MM.1S (cell line): ENCODE measurements around the gene INPP4A.
A peak's percentile ranks its signal among the peaks of the same experiment; 100 is the strongest.

Experiments used
- DNase-seq: peaks from one replicate; pipeline ENCODE4 v3.0.0-alpha.2; 2015
- H2AFZ ChIP-seq: fragments of 300-600 bp; sonication (generic); 2 replicates; pipeline ENCODE4 v1.6.0; 2016; ENCODE audit warnings: antibody characterized with exemption, low read length
- H3F3A ChIP-seq: fragments of 300-600 bp; sonication (generic); 2 replicates; pipeline ENCODE4 v1.6.1; 2016; ENCODE audit warnings: mild to moderate bottlenecking, antibody characterized with exemption, low read length, moderate library complexity, mixed read lengths; ENCODE audit not compliant: insufficient read depth
- H3K27ac ChIP-seq: fragments of 300-600 bp; sonication (generic); 2 replicates; pipeline ENCODE4 v1.5.1; 2016; ENCODE audit warnings: mild to moderate bottlenecking, low read length
- H3K27me3 ChIP-seq: fragments of 300-600 bp; sonication (generic); replicated peaks from 2 replicates; pipeline ENCODE4 v1.6.0; 2016; ENCODE audit warnings: low read length; ENCODE audit not compliant: insufficient read depth
- H3K36me3 ChIP-seq: fragments of 300-600 bp; sonication (generic); replicated peaks from 2 replicates; pipeline ENCODE4 v1.6.1; 2016; ENCODE audit warnings: mild to moderate bottlenecking, low read length, mixed read lengths; ENCODE audit not compliant: insufficient read depth
- H3K4me1 ChIP-seq: fragments of 300-600 bp; sonication (generic); 2 replicates; pipeline ENCODE4 v1.6.1; 2016; ENCODE audit warnings: low read length, mixed read lengths
- H3K4me2 ChIP-seq: fragments of 300-600 bp; sonication (generic); 2 replicates; pipeline ENCODE4 v1.6.0; 2016; ENCODE audit warnings: low read depth, low read length
- H3K4me3 ChIP-seq: fragments of 300-600 bp; sonication (generic); 2 replicates; pipeline ENCODE4 v1.5.1; 2016; ENCODE audit warnings: low read length, mixed read lengths
- H3K79me2 ChIP-seq: fragments of 300-600 bp; sonication (generic); 2 replicates; pipeline ENCODE4 v1.6.1; 2016; ENCODE audit warnings: mixed run types, low read length, mixed read lengths
- H3K9ac ChIP-seq: fragments of 300-600 bp; sonication (generic); 2 replicates; pipeline ENCODE4 v1.6.1; 2016; ENCODE audit warnings: low read length, mixed read lengths
- H3K9me2 ChIP-seq: fragments of 300-600 bp; sonication (generic); replicated peaks from 2 replicates; pipeline ENCODE4 v1.6.1; 2016; ENCODE audit warnings: mild to moderate bottlenecking, low read length, mixed read lengths; ENCODE audit not compliant: insufficient read depth
- H3K9me3 ChIP-seq: fragments of 300-600 bp; sonication (generic); replicated peaks from 2 replicates; pipeline ENCODE4 v1.6.1; 2016; ENCODE audit warnings: mild to moderate bottlenecking, low read length, mixed read lengths; ENCODE audit not compliant: insufficient read depth
- H4K20me1 ChIP-seq: fragments of 300-600 bp; sonication (generic); 2 replicates; pipeline ENCODE4 v1.6.1; 2016; ENCODE audit warnings: mild to moderate bottlenecking, low read length, moderate library complexity, mixed read lengths; ENCODE audit not compliant: insufficient read depth
- CTCF ChIP-seq: fragments of 300-600 bp; sonication (generic); IDR thresholded peaks from 2 replicates; pipeline ENCODE4 v1.5.1; 2016; ENCODE audit warnings: antibody characterized with exemption, low read length, mixed read lengths
- EZH2 ChIP-seq: fragments of 300-600 bp; sonication (generic); optimal IDR thresholded peaks from 2 replicates; pipeline ENCODE3; 2017; ENCODE audit warnings: low read depth, mild to moderate bottlenecking, antibody characterized with exemption, low read length, mixed read lengths
- EZH2phosphoT487 ChIP-seq: fragments of 300-600 bp; sonication (generic); IDR thresholded peaks from 2 replicates; pipeline ENCODE4 v1.6.1; 2018; ENCODE audit warnings: antibody characterized with exemption, low read length

The INPP4A gene

DNA sequence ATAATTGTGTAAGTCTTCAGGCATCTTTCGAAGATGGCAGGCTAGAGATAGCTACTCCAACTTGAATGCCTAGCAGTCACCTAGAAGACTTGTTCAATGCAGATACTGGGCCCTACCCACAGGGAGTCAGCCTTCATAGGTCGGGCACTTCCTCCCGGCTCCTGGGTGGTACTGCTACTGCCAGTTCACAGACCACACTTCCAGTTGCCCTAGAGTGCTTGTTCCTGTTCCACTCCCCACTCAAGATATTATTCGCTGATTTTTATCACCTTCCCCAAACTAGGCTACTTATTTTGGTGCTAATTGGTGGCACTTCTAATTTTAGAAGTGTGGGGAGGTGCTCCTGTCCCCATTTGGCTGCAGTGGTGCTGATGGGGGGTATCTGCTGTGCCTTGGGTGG lies 34.2 kb downstream of the INPP4A start:
- H3F3A ChIP-seq = peaks cover 77% of the 10 kb centered on the region
- peaks cover 97% of the 10 kb centered on the region for H3K4me1 ChIP-seq
- DNase-seq = peak; percentile 46
- TF ChIP-seq EZH2phosphoT487 (no peak), EZH2 (no peak), CTCF (peak; percentile 21)
- no peaks in the 10 kb centered on the region for H3K9me2 ChIP-seq
- H3K9me3 ChIP-seq = no peaks in the 10 kb centered on the region
- peak overlapping the region; percentile 94 for H3K9ac ChIP-seq
- peak overlapping the region; percentile 23 for H3K4me3 ChIP-seq
- no peak overlapping the region for H2AFZ ChIP-seq
- no peaks in the 10 kb centered on the region for H4K20me1 ChIP-seq
- H3K4me2 ChIP-seq = peak overlapping the region; percentile 71
- 0 out of 2 replicates have a peak, but pooled peaks cover 2% of the 10 kb centered on the region for H3K36me3 ChIP-seq
- no peaks in the 10 kb centered on the region for H3K27me3 ChIP-seq
- H3K79me2 ChIP-seq = peaks cover 94% of the 10 kb centered on the region
- peak overlapping the region; percentile 98 for H3K27ac ChIP-seq

DNA sequence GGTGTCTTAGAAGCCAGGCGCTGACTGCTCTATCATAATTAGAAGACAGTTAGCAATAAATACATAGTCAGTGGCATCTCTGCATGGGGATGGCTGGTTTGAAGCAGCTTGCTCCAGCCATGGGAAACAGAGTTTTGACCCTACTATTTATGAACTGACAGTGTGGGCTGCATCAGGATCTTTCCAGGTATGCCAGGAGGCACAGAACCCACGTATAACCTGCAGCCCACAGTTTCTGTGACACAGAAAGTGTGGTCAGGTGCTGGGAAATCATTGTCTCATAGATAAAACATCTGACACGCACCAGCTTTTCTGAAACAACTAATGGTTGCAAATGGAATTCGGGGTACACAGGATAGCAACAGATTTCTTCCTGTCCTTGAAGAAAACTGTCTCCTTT lies 34.7 kb downstream of the INPP4A start:
- Histone ChIP-seq H3K27ac (peak overlapping the region; percentile 98), H4K20me1 (no peaks in the 10 kb centered on the region), H3K4me3 (peak overlapping the region; percentile 23), H3K27me3 (no peaks in the 10 kb centered on the region), H3K9me2 (no peaks in the 10 kb centered on the region), H3F3A (peaks cover 77% of the 10 kb centered on the region), H3K79me2 (peaks cover 94% of the 10 kb centered on the region), H3K9ac (peak overlapping the region; percentile 94), H3K36me3 (0 out of 2 replicates have a peak, but pooled peaks cover 2% of the 10 kb centered on the region), H3K4me2 (peak overlapping the region; percentile 71), H3K9me3 (no peaks in the 10 kb centered on the region), H2AFZ (no peak overlapping the region), H3K4me1 (peaks cover 97% of the 10 kb centered on the region)
- peak; percentile 47 for DNase-seq
- no peak for TF ChIP-seq EZH2
- no peak for TF ChIP-seq CTCF
- no peak for TF ChIP-seq EZH2phosphoT487

- Histone ChIP-seq H3K27ac (peak overlapping the region; percentile 98), H3K27me3 (no peaks in the 10 kb centered on the region), H3K36me3 (0 out of 2 replicates have a peak, but pooled peaks cover 2% of the 10 kb centered on the region), H3K9ac (peak overlapping the region; percentile 94), H4K20me1 (no peaks in the 10 kb centered on the region), H3K9me2 (no peaks in the 10 kb centered on the region), H3F3A (peaks cover 83% of the 10 kb centered on the region), H3K4me3 (peak overlapping the region; percentile 23; the same call in 1 of the 2 replicates), H2AFZ (no peak overlapping the region), H3K4me1 (peaks cover 97% of the 10 kb centered on the region), H3K9me3 (no peaks in the 10 kb centered on the region), H3K79me2 (peaks cover 94% of the 10 kb centered on the region), H3K4me2 (peak overlapping the region; percentile 71)
- TF ChIP-seq CTCF = no peak
- peak; percentile 82 for DNase-seq
Observed at GRCh38 chr2:98479959-98480524, 35.4 kb downstream of the INPP4A start.
